Keratinocyte (primary cell): Measurements from ENCODE around the gene MAPRE3. TPM values are rescaled to one million over a fixed set of nuclear protein-coding genes. Genes with fewer than 3 reads are reported as not detected.

Experiments used
- DNase-seq: peaks from one replicate; pipeline ENCODE4 v3.0.0-alpha.2; 2011; ENCODE audit warnings: low read depth, missing footprints, low spot score
- FAIRE-seq: peaks from 2 replicates; lab custom pipeline; 2011; peaks lifted over from hg19 to GRCh38; lab: Jason Lieb, UNC
- H2AFZ ChIP-seq: 2 replicates; pipeline ENCODE4 v1.6.0; 2012; ENCODE audit warnings: low read length, control low read depth, inconsistent platforms; ENCODE audit not compliant: control insufficient read depth
- H3K27ac ChIP-seq: 2 replicates; pipeline ENCODE4 v1.5.1; 2011; ENCODE audit warnings: low read length; ENCODE audit not compliant: control insufficient read depth, insufficient read depth
- H3K27me3 ChIP-seq: 3 replicates; pipeline ENCODE4 v1.6.0; 2011; ENCODE audit warnings: low read length; ENCODE audit not compliant: control insufficient read depth, insufficient read depth; ENCODE audit errors: extremely low read depth
- H3K36me3 ChIP-seq, 2 experiments: 2 replicates in 1 of 2; 3 replicates in 1 of 2; pipeline ENCODE4 v1.5.1; 2011; ENCODE audit warnings: low read length in 2 of 2, mild to moderate bottlenecking in 1 of 2; ENCODE audit not compliant: control insufficient read depth in 2 of 2, insufficient read depth in 2 of 2; ENCODE audit errors: extremely low read depth in 1 of 2
- H3K4me1 ChIP-seq: 3 replicates; pipeline ENCODE4 v1.5.1; 2011; ENCODE audit warnings: low read length; ENCODE audit not compliant: control insufficient read depth, insufficient read depth; ENCODE audit errors: extremely low read depth
- H3K4me2 ChIP-seq: 3 replicates; pipeline ENCODE4 v1.6.0; 2011; ENCODE audit warnings: low read depth, low read length; ENCODE audit not compliant: control insufficient read depth, insufficient read depth; ENCODE audit errors: extremely low read depth
- H3K4me3 ChIP-seq, 3 experiments: fragments of 200-600 bp in 1 of 3; sonication (generic) in 1 of 3; 2 replicates in 2 of 3; 3 replicates in 1 of 3; pipeline ENCODE4 v1.5.1; 2011 to 2016; ENCODE audit warnings: low read length in 3 of 3, mild to moderate bottlenecking in 3 of 3, control low read depth in 2 of 3, inconsistent platforms in 1 of 3, low read depth in 1 of 3, mixed read lengths in 1 of 3, mixed run types in 1 of 3, moderate library complexity in 1 of 3; ENCODE audit not compliant: control insufficient read depth in 2 of 3, insufficient read depth in 2 of 3; ENCODE audit errors: extremely low read depth in 1 of 3
- H3K79me2 ChIP-seq: 2 replicates; pipeline ENCODE4 v1.6.0; 2012; ENCODE audit warnings: low read length; ENCODE audit not compliant: control insufficient read depth, insufficient read depth
- H3K9ac ChIP-seq: 3 replicates; pipeline ENCODE4 v1.6.0; 2011; ENCODE audit warnings: low read length; ENCODE audit not compliant: control insufficient read depth, insufficient read depth; ENCODE audit errors: extremely low read depth
- H3K9me1 ChIP-seq: 3 replicates; pipeline ENCODE4 v1.6.0; 2011; ENCODE audit warnings: low read length; ENCODE audit not compliant: control insufficient read depth, insufficient read depth; ENCODE audit errors: extremely low read depth
- H3K9me3 ChIP-seq: 2 replicates; pipeline ENCODE4 v1.5.1; 2012; ENCODE audit warnings: low read depth, low read length; ENCODE audit not compliant: control insufficient read depth
- H4K20me1 ChIP-seq: 3 replicates; pipeline ENCODE4 v1.6.0; 2011; ENCODE audit warnings: low read length; ENCODE audit not compliant: control insufficient read depth, insufficient read depth; ENCODE audit errors: extremely low read depth
- CTCF ChIP-seq, 3 experiments: IDR thresholded peaks in 1 of 3; conservative IDR thresholded peaks in 1 of 3; optimal IDR thresholded peaks in 1 of 3; 2 replicates in 2 of 3; 3 replicates in 1 of 3; pipeline versions ENCODE3 to v1.5.1; 2011; ENCODE audit warnings: low read length in 3 of 3, mild to moderate bottlenecking in 3 of 3, moderate library complexity in 2 of 3, control low read depth in 1 of 3, inconsistent platforms in 1 of 3; ENCODE audit not compliant: insufficient read depth in 2 of 3; ENCODE audit errors: extremely low read depth in 1 of 3
- EZH2 ChIP-seq: IDR thresholded peaks from one replicate; pipeline ENCODE4 v1.6.1; 2012; ENCODE audit warnings: inconsistent platforms, mild to moderate bottlenecking, low read length, moderate library complexity
- dilution Hi-C: fragments of 300-500 bp; cut with MboI; formaldehyde crosslinking; loops from one replicate; pipeline ENCODE4 v1.7.0; 2020; ENCODE audit warnings: low sequenced_read_pairs; ENCODE audit not compliant: extremely low pct_ligation_motif_present
- polyA plus RNA-seq, 5 experiments: library from polyadenylated mRNA; depleted of rRNA in 3 of 5; stranded (reverse) in 3 of 5; stranded (forward) in 1 of 5; unstranded in 1 of 5; fragments of >200 nt; gene quantifications; 1 replicate in 1 of 5; 2 replicates in 3 of 5; 3 replicates in 1 of 5; pipeline versions ENCODE4 v1.2.1 to v1.2.3, GENCODE V29; 2011 to 2012; ENCODE audit warnings: missing spikeins in 2 of 5, low read depth in 1 of 5, low replicate concordance in 1 of 5

MAPRE3 gene
- polyA plus RNA-seq, 1 donor (not counting 4 experiments of a cell fraction or from before 2014, with no cell fraction given) = 12.6 TPM

DNA sequence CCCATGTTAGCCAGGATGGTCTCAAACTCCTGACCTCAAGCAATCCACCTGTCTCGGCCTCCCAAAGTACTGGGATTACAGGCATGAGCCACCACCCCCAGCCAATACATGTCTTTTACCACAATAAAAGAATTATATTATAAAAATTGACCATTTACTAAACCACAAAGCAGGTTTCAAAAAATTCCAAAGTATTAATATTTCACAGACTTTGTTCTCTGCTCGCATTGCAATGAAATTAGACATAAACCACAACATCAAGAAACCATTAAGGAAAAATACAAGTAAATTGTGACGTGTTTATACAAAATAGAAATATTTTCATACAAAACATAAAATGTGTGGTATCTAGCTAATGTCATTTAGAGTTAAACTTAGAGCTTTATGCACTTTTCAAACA is 13.4 kb upstream of the MAPRE3 start:
- FAIRE-seq = no peak
- no peak for TF ChIP-seq EZH2
- TF ChIP-seq CTCF (optimal IDR thresholded peaks at IDR 0.05 in 1 of 3, IDR thresholded peaks at IDR 0.05 in 1 of 3, conservative IDR thresholded peaks at IDR 0.05 in 1 of 3; ENCODE audit: extremely low read depth in 1 of 3, insufficient read depth in 2 of 3, low read length in 3 of 3) = no peak
- H3K36me3 ChIP-seq = no peaks in the 10 kb centered on the region
- H3K79me2 ChIP-seq = no peaks in the 10 kb centered on the region
- no peaks in the 10 kb centered on the region for H3K9me3 ChIP-seq
- no peaks in the 10 kb centered on the region for H3K9me1 ChIP-seq
- H3K4me1 ChIP-seq = no peaks in the 10 kb centered on the region
- peaks cover 33% of the 10 kb centered on the region for H3K27me3 ChIP-seq
- no peak overlapping the region for H3K4me2 ChIP-seq
- no peak overlapping the region for H3K27ac ChIP-seq
- no peak overlapping the region for H2AFZ ChIP-seq
- no peak overlapping the region for H3K9ac ChIP-seq
- dilution Hi-C loops = no loop called here
- no peaks in the 10 kb centered on the region for H4K20me1 ChIP-seq
- no peak overlapping the region for H3K4me3 ChIP-seq
- no peak for DNase-seq

GRCh38 chr2:26957534-26957933 is 12.9 kb upstream of the MAPRE3 start:
- dilution Hi-C loops = no loop called here

More at GRCh38 chr2:26957534-26957933, 12.9 kb upstream of the MAPRE3 start:
- Histone ChIP-seq H3K79me2 (no peaks in the 10 kb centered on the region), H3K9me1 (no peaks in the 10 kb centered on the region), H3K4me1 (no peaks in the 10 kb centered on the region), H3K27ac (no peak overlapping the region), H3K4me3 (no peak overlapping the region), H2AFZ (no peak overlapping the region), H3K36me3 (no peaks in the 10 kb centered on the region), H3K9ac (no peak overlapping the region), H3K27me3 (peaks cover 33% of the 10 kb centered on the region), H3K4me2 (no peak overlapping the region), H4K20me1 (no peaks in the 10 kb centered on the region), H3K9me3 (no peaks in the 10 kb centered on the region)
- DNase-seq (no peak), FAIRE-seq (no peak)
- TF ChIP-seq EZH2 (no peak), CTCF (optimal IDR thresholded peaks at IDR 0.05 in 1 of 3, IDR thresholded peaks at IDR 0.05 in 1 of 3, conservative IDR thresholded peaks at IDR 0.05 in 1 of 3; ENCODE audit: extremely low read depth in 1 of 3, insufficient read depth in 2 of 3, low read length in 3 of 3) (no peak)
